GM06990 (cell line): ENCODE results near the gene BLM.
"Not testable (repeated sequence)": the region's sequence is repeated elsewhere in the genome, so short reads cannot be mapped to it uniquely, and the experiment has no call there.

Source experiments
- DNase-seq: peaks from one replicate; pipeline ENCODE4 v3.0.0-alpha.2; 2011; ENCODE audit not compliant: insufficient read length; ENCODE audit errors: extremely low read depth
- H3K27me3 ChIP-seq: replicated peaks from 2 replicates; pipeline ENCODE4 v1.6.0; 2011; ENCODE audit warnings: low read length; ENCODE audit not compliant: control insufficient read depth, insufficient read depth
- H3K36me3 ChIP-seq: 2 replicates; pipeline ENCODE4 v1.5.1; 2011; ENCODE audit warnings: low read length; ENCODE audit not compliant: control insufficient read depth, insufficient read depth
- H3K4me3 ChIP-seq: replicated peaks from 2 replicates; pipeline ENCODE4 v1.5.1; 2011; ENCODE audit warnings: low read depth, mild to moderate bottlenecking, control low read depth, low read length
- TF ChIP-seq, protein P1 (sequence below): IDR thresholded peaks from 2 replicates; pipeline ENCODE4 v1.5.1; 2011; ENCODE audit warnings: low read length, control low read depth, mild to moderate bottlenecking, inconsistent platforms; ENCODE audit not compliant: insufficient read depth, poor library complexity, severe bottlenecking

BLM gene

DNA sequence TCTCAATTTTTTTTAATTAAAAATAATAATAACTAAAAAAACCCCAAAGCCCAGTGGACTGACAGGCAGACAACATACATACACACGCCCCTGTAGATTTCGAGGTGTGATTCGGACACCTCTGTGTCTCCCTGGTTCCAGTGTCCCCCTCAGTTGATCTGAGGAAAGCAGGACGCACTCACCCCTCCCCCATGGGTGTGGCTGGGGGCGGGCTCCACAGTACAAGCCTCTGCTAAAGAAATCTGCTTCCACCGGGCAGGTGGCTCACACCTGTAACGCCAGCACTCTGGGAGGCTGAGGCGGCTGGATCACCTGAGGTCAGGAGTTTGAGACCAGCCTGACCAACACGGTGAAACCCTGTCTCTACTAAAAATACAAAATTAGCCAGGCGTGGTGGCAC lies 33.8 kb upstream of the BLM start:
- DNase-seq: no peak
- TF ChIP-seq, protein P1, sequence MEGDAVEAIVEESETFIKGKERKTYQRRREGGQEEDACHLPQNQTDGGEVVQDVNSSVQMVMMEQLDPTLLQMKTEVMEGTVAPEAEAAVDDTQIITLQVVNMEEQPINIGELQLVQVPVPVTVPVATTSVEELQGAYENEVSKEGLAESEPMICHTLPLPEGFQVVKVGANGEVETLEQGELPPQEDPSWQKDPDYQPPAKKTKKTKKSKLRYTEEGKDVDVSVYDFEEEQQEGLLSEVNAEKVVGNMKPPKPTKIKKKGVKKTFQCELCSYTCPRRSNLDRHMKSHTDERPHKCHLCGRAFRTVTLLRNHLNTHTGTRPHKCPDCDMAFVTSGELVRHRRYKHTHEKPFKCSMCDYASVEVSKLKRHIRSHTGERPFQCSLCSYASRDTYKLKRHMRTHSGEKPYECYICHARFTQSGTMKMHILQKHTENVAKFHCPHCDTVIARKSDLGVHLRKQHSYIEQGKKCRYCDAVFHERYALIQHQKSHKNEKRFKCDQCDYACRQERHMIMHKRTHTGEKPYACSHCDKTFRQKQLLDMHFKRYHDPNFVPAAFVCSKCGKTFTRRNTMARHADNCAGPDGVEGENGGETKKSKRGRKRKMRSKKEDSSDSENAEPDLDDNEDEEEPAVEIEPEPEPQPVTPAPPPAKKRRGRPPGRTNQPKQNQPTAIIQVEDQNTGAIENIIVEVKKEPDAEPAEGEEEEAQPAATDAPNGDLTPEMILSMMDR: no peak
- no peak overlapping the region for H3K4me3 ChIP-seq
- no peaks in the 10 kb centered on the region for H3K36me3 ChIP-seq
- H3K27me3 ChIP-seq: no peaks in the 10 kb centered on the region

GRCh38 chr15:90683876-90684275 lies 33.3 kb upstream of the BLM start:
- no peak for DNase-seq
- Histone ChIP-seq H3K4me3 (no peak overlapping the region), H3K27me3 (no peaks in the 10 kb centered on the region), H3K36me3 (no peaks in the 10 kb centered on the region)
- TF ChIP-seq, protein P1: no peak

DNA sequence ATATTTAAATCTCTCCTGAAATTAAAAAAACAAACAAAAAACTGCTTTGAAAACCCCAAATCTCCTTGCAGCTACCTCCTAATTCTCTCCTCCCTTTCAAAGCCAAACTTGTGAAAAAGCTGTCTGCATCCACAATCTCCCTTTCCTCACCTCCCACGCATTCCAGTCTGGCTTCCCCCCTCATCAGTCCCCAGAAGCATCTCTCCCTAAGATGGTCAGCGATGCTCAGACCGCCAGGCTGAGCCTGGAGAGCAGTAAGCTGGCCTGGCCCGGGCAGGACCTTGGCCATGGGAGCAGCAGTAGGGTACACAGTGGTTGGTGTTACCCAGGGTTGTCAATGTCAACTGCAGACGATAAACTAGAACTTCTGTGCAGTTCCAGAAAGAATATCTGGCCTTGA lies 32.9 kb upstream of the BLM start:
- TF ChIP-seq, protein P1: no peak
- Histone ChIP-seq H3K36me3 (no peaks in the 10 kb centered on the region), H3K27me3 (no peaks in the 10 kb centered on the region), H3K4me3 (no peak overlapping the region)
- DNase-seq: no peak

DNA sequence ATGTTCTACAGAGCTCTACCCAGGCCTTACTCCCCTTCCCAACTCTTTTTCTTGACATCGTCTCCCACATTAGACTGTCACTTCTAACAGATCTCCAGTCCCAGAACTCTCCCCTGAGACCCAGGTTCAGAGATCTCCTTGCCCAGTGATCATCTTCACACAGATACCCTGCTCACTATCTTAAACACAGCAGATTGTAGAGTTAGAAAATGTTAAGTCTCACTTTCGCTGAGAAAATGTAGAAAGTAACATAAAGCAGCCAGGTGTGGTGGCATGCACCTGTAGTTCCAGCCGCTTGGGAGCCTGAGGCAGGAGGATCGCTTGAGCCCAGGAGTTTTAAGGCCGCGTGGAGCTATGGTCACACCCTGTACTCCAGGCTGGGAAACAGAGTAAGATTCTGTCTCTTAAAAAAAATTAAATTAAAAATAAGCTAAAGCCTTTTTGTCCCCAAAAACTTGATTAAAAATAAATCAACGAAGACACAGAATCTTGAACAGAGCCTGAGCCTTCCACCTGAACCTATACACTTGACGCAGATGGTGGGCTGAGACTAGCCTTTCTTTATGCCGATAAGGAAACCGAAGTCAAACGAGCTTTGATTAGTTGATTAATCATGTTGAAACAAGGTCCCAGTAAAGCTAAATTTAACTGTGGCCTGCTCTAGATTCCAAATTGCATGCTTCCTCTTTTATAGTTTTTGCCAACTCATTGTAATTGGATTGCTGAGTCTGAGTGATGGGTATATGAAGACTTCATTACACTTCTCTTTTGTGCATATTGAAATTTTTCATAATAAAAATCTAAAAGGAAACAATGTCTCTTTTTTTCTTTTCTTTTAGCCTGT lies 31.3 kb upstream of the BLM start:
- TF ChIP-seq, protein P1: no peak
- no peak overlapping the region for H3K4me3 ChIP-seq

DNA sequence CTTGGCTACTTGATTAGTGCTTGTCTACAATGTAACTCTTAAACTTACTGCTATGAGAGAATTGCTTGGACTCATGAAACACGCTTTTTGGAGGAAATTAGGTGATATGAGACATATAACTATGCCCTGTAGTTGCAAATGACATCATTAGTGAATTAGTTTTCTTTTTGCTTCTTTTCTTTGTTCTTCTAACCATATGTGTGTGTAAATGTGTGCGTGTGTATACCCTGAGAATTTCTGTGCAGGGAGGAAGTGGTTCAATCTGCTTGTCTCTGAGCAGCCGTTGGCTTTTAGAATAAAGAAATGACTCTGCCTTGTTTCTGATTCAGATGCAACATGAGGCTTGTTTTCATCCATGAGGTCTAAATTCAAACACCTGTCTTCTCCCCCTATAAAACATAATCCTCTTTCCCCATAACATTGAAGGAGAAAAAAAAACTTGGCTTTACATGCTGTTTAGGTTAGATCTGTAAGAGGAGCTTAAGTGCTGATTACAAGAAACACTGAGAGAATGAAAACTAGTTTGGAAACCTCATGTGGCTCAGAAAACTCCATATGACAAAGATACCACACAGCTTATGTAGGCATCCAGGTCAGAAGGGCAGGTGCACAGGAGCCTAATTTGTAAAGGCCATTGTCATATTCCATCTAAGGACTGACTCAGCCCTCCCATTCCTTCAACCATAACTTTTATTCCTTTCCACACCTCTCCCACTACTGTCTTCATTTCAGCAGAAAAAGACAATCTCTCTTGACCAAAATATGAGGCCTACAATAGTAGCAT lies 30.5 kb upstream of the BLM start:
- peak; percentile 69 for DNase-seq

More for the DNA sequence above, 31.3 kb upstream of the BLM start:
- Histone ChIP-seq H3K36me3 (no peaks in the 10 kb centered on the region), H3K27me3 (no peaks in the 10 kb centered on the region)
- DNase-seq: no peak

DNA sequence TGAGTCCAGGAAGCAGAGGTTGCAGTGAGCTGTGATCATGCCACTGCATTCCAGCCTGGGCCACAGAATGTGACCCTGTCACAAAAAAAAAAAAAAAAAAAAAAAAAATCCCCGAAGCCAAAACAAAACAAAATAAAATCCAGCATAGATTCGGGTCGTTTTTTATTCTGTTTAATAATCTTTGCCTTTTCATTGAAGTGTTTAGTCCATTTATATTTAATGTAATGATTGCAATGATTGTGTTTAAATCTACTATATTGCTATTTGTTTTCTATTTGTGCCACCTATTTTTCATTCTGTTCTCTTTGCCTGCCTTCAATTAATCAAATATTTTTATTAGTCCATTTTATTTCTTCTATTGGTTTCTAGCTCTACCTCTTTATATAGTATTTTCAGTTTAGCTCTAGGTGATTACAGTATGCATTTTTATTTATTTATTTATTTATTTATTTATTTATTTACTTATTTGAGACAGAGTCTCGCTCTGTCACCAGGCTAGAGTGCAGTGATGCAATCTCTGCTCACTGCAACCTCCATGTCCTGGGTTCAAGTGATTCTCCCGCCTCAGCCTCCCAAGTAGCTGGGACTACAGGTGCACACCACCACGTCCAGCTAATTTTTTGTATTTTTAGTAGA lies 27.7 kb upstream of the BLM start:
- H3K4me3 ChIP-seq, H3K36me3 ChIP-seq, DNase-seq, H3K27me3 ChIP-seq: not testable (repeated sequence)

More for the DNA sequence above, 30.5 kb upstream of the BLM start:
- H3K4me3 ChIP-seq: no peak overlapping the region
- no peaks in the 10 kb centered on the region for H3K27me3 ChIP-seq
- no peaks in the 10 kb centered on the region for H3K36me3 ChIP-seq
- TF ChIP-seq, protein P1: no peak
